ENCODE data around the gene HCFC1.
A peak's percentile ranks its signal among the peaks of the same experiment; 100 is the strongest.

The HCFC1 gene

DNA sequence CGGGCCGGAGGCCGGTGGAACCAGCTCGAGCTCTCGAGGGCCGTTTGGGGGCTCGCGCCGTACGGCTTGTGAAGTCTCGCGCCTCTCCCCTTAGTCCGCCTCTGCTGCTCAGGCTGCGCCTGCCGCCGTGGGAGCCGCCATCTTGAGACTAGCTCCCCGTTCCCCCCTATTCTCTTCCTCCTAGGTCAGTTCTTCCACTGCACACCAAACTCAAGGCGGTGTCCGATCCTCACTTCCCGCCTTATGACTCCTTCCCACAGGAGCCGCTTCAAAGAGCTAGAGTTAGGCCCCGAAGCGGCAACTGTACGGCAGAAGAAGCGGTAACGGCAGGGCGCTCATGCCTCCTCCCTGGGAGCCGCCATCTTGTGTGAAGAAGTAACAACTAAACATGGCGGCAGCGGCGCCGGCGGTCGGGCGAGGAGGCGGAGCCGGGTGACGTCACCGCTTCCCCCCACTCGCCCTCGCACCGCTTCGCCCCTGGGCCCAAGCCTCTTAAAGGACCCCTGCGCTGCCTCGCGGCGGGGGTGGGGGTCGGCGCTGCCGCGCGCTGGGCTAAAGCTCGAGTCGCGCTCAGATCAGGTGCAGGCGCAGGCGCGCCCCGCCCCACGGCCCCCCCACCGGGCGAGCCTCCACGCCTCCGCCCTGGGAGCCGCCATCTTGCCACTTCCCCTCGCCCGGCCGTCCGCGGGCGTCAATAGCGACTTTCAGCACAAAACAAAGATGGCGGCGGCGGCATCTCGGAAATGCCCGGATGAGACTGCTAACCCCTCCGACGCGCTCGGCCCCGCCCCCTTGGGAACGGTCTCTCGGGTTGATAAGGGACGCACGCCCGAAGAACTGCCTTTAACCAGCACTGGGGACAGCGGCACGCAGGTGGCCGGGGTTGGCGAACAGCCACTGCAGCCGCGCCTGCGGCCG is at the start of gene HCFC1:
HCFC1 (minus strand) TSS at position 369 of the 918 bp plus-strand sequence. CDS start 978 bp downstream, outside the sequence.
- DNase-seq (ENCODE audit: insufficient read length, low spot score) (peak; percentile 59), FAIRE-seq (no peak)

DNA sequence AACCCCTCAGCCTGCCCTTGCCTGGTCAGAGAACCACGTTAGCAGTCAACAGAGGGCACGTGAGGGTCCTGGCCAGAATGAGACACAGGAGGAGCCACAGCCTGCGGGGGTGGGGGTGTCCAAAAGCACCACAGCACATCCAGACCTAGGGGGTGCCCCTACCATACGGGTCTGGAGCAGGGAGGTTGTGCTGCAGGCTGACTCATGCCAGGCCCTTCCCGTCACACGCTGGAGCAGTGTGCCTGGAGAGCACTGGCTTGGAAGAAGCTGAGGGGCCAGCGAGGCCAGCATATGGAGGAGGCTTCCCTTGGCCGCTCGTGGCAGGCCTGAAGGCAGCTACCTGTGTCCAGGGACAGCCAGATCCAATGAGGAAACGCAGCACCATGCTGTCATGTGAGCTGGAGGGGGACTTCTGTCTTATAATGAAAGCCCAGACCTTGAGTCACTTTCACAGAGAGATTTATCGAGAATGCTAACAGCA is 49.6 kb upstream of the HCFC1 start:
- no peak for FAIRE-seq
- DNase-seq (ENCODE audit: insufficient read length, low spot score), result no peak

DNA sequence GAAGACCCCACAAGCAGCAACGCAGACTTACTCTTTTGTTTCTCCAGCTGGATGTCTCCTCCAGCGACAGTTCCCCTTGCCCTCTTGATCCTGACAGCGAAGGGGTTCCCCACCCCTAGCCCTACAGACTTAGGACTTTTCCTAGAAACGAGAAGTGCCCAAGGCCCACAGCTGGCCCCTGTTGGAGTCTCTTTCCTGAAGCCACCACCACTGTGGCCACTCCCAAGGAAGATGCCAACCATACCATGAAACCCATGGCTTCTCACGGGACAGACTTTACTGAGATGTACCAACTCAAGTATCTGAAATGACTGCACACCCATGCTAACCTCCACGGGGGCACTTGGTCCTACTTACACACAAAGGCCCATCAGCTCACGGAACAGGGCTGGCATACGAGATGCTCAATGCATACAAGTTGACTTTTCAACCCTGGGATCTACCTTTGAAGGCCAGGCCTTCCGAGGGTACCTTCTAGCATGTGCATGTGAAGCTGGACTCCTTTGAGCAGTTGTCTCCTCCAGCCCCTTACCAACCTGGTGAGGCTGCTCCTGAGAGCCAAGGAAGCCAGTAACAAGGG is 49.0 kb upstream of the HCFC1 start:
- FAIRE-seq, result no peak

DNA sequence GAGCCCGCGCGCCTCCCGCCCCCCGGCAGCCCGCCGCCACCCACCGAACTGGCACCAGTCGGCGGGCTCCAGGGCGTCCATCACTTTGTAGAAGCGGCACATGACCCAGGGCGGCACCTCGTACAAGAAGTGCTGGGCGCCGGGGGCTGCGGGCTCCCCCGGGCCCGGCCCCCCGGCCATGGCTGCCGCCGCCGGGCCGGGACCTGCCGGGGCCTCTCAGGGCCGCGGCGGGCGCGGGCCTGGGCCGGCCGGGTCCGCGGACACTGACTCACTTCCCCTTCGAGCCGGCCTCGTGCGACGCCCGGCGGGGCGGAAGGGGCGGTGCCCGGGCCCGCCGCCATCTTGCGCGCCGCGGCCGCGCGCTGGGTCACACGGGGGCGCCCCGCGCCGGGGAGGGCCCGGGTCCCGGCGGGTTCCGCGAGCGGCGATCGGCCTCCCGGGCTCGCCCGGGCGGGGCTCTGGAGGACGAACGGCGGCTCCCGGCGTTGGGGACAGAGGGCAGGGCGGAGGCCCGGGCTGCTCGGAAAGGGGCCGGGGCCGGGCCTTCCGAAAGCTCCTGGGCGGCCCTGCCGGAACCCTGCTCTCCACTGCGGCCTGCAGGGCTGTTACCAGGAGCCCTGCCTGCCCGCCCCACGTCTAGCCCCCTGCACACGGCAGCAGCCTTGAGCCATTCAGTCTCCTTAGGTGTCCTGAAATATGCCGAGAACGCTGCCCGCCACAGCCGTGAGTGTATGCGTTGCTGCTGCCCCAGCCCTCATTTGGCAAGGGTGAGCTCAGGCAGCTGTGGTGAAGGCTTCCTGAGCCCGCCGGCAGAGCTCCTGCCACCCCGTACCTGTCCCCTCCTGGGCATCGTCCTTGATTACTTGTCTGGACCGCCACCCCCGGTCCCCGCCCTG is 48.3 kb upstream of the HCFC1 start, which contains the start of gene IRAK1:
IRAK1 (minus strand) TSS at position 270 of the 896 bp plus-strand sequence; CDS start at position 180, 90 bp downstream.
- FAIRE-seq, result no peak

More for the DNA sequence above, 49.0 kb upstream of the HCFC1 start:
- DNase-seq (ENCODE audit: insufficient read length, low spot score), result no peak

DNA sequence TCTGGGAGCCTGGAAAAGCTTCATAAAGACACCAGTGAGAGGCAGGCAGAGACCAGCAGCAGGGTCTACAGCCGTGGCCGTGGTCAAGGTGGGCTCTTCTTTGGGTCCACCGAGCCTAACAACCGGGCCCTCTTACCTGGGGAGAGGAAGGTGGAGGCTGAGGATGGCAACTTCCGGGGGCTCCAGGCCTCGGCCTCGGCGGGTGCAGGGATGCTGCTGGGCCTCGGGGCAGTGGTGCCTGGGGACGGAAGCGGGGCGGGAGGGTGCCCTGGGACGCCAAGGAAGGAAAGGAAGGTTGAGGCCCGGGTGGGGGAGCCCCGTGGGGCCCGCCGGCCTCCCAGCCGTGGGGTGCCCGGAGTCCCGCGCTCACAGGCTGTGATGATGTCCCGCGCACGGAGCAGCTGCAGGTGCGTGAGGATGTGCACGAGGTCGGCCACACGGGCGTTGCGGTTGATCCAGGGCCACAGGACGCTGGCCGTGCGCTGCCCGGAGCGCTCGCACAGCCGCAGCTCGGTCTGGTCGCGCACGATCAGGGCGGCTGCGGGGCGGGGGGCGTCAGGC is 47.5 kb upstream of the HCFC1 start:
- FAIRE-seq, result no peak

More for the DNA sequence above, 48.3 kb upstream of the HCFC1 start, which contains the start of gene IRAK1:
- peak; percentile 46 for DNase-seq (ENCODE audit: insufficient read length, low spot score)

DNA sequence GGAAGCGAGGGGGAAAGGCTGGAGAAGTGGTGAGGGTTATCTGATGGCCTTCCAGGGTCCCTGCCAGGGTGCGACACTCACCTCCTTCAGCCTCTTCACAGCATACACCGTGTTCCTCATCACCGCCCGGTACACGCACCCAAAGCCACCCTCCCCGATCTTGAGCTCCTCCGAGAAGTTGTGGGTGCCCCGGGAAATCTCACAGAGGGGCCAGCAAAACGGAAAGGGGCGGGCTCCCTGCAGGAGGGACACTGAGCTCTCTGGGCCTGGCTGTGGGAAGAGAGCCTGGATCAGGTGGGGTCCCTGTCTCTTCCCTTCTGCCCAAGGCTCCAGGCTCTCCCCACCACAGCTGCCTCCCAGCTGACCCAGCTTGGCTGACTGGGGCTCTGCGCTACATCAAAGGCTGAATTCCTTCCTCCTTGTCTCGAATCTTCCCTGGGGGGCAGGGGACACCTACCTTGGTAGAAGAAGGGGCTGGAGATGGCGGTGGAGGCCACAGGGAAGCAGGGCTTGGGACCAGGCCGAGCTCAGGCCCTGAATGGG is 47.0 kb upstream of the HCFC1 start:
- DNase-seq (ENCODE audit: insufficient read length, low spot score) (no peak), FAIRE-seq (no peak)

More for the DNA sequence above, 47.5 kb upstream of the HCFC1 start:
- no peak for DNase-seq (ENCODE audit: insufficient read length, low spot score)

DNA sequence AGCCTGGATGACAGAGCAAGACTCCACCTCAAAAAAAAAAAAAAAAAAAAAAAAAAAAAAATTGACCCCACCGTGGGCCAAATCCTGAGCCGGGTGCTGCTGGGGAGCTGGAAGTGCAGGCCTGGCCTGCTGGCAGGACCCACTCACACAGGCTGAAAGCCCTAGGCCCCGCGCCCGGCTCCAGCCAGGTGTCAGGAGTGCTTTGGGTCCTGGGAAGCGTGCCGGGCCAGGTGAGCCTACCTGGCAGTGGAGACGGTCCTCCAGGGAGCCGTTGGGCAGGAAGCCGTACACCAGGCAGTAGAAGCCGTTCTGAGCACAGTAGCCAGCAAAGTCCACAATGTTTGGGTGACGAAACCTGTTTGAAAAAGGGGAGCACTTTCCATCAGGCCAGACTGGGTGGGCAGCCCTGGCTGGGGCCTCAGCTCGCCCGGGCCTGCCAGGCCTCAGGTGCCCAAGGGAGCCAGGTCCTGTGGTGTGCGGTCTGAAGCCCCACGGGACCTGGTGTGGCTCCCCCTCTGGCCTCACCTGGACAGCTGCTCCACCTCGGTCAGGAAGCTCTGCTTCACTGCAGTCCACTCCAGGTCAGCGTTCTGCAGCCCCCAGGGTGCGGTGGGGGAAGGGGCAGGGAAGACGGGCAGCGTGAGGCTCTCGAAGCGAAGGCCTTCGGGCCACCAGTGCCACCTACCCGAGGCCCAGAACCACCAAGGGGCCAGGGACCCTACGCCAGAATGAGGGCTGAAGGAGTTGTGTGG is 46.3 kb upstream of the HCFC1 start:
- no peak for FAIRE-seq
- no peak for DNase-seq (ENCODE audit: insufficient read length, low spot score)

DNA sequence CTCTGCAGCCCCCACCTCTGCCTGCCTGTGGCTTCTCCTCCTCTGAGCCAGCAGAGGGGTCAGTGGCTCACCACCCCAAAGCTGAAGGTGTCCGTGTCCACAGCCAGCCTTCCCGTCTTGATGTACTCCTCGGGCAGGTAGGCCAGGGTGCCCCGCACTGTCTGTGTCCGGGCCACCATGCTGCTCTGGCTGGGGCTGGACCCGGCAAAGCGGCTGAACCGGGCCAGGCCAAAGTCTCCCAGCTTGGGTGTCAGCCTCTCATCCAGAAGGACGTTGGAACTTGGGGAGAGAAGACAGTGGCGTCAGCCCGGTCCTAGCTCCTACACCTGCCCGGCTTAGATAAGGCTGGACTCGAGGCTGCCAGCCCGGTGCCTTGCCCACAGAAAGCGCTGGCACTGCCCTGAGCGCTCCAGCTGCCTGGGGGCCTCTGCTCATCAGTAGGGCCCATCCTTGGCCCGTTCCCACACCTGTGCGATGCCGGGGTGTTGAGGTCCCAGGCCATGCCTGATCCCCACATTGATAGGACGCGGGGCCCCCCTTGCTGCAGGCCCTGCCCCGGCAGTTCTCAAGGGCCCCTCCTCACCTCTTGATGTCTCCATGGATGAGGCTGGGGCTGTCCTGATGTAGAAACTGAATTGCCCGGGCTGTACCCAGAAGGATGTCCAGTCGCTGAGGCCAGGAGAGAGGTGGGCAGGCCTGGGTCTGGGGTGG is 44.9 kb upstream of the HCFC1 start:
- FAIRE-seq, result no peak

DNA sequence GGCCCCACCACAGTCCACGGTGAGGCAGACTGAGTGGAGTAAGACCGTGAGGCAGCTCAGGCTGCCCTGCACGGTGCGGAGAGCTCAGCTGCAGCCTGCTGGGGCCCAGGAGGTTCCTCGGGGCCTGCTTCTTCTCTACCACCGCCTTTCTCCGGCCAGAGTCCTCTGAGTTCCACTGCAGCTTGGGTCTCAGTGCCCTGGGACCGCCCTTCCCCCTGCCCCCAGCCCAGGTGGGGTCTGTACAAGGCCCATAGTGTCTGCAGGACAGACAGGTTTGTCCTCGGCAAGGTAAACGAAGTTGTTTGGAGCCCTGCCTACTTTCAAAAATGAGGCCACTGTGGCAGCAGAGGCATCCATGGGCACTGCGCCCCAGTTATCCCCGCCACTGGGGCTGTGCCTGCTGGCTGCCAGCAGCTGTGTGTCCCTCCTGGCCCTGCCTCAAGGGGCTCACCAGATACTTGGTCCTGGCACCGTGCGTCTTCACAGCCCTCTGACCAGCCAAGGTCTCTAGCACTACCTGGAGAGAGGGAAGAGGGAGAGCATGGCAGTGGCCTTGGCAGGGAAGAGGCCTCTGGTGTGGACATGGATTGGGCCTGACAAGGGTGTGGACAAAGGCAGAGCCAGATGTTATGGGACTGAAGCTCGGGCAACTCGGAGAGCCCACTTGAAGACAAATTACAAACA is 44.1 kb upstream of the HCFC1 start:
- no peak for DNase-seq (ENCODE audit: insufficient read length, low spot score)
- FAIRE-seq, result no peak

More for the DNA sequence above, 44.9 kb upstream of the HCFC1 start:
- no peak for DNase-seq (ENCODE audit: insufficient read length, low spot score)

DNA sequence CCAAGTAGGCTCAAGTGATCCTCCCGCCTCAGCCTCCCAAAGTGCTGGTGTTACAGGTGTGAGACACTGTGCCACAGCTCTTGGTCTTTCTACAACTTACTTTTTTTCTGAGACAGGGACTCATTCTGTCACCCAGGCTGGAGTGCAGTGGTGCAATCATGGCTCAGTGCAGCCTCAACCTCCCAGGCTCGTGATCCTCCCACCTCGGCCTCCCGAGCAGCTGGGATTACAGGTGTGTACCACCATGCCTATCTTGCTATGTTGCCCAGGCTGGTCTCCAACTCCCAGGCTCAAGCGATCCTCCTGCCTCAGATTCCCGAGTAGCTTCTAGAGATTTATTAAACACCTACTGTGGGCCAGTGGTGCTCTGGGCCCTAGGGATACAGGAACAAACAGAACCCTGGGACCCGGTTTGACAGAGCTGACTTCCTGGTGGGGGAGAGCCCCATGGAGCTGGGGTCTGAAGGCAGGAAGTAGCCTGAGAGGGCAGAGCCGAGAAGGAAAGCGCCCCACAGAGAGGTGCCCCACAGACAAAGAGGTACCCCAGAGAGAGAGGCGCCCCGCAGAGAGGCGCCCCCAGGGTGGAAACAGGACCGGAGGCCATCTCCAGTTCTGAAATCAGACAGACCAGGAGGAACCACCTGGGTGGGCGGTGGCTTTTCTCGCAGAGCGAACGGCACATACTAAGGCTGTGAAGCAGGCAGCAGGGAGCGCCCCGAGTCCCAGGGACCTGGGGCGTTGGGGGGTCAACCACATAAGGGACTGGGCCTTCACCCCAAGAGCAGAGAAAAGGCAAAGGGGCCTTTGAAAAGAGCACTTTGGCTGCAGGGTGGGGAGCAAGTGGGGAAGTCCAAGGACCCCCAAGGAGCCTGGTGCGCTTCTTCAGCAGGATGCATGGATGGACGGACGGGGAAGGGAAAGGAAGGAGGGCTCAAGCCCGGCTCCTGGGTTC is 43.1 kb upstream of the HCFC1 start:
- no peak for FAIRE-seq
- DNase-seq (ENCODE audit: insufficient read length, low spot score), result no peak

DNA sequence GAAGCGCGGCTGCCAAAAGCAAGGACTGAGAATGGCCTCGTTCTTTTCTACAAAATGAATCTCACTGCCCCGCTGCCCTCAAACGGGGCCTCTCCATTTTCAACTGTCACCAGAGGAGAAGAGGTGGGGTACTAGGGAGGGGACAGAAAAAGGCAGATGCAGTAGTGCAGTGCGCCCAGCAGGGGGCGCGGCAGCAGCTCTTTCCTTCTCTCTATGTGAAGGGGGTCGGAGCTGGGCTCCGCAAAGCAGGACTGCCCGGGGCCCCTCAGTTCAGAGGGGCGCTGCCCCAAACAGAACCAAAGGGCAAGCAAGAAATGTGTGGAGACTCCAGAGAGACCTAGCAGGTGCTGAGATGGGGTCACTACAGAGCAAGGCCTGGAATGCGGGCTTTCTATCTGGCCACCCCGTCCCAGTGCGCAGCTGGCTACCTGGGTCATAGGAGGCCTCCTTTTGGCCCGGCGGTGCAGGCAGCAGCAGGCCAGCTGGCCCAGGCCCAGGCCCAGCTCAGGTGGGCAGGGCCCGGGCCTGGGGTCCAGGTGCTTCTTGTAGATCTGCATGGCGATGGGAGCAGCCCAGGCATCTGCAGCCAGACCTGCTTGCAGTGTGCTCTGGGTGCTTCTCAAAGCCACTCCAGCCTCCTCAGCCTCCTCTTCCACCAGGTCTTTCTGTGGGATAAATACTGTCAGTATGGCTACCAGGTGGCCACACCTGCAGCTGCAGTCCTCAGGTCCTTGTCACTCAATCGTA is 42.2 kb upstream of the HCFC1 start:
- DNase-seq (ENCODE audit: insufficient read length, low spot score) (peak; percentile 34), FAIRE-seq (no peak)

DNA sequence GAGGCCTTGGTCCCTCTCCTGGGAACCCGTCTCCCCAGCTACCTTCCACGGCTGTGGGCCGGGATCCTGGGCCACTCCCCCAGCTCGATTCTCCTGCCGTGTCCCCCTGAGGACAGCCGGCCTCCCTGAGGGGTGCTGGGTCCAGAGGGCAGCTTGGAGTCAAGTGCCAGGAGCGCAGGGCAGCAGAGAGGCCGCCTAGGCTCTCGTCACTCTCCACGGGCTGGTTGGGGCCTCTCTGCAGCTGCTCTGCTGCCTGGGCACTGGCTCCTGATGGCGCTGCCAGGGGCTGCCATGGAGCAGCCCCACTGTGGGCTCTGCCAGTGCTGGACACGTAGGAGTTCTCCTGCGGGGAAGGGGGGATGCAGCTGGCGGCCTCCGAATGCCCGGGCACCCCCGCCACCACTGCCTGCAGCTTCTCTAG is 41.4 kb upstream of the HCFC1 start:
- DNase-seq (ENCODE audit: insufficient read length, low spot score) (no peak), FAIRE-seq (no peak)

DNA sequence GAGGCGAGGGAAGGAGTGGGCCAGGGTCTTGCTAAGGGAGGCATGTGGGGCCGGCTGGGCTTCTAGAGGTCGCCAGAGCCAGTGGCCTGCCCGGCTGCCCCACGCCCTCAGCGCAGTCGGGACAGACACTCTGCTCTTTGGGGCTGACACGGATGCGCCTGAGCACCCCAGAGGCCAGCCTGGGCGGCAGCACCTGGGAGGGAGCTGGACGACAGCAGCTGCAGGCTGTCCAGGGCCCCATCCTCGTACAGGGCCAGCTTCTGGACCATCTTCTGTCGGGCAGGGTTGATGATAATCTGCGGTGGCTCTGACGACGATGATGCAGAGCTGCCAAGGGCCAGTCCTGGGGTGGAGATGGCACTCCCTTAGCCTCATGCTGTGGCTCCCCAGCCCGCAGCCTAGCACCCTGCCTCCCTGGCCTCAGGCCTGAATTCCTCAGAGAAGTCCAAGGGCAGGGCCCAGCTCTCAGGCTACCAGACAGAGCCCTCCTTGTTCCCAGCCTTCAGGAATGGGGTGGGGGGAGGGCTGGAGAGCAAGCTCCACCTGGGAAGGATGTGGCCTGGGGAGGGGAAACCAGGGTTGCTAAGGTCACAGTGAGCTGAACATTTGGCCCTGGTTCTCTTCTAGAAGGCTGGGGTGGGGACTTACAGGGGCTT is 40.8 kb upstream of the HCFC1 start:
- no peak for DNase-seq (ENCODE audit: insufficient read length, low spot score)
- FAIRE-seq, result no peak

DNA sequence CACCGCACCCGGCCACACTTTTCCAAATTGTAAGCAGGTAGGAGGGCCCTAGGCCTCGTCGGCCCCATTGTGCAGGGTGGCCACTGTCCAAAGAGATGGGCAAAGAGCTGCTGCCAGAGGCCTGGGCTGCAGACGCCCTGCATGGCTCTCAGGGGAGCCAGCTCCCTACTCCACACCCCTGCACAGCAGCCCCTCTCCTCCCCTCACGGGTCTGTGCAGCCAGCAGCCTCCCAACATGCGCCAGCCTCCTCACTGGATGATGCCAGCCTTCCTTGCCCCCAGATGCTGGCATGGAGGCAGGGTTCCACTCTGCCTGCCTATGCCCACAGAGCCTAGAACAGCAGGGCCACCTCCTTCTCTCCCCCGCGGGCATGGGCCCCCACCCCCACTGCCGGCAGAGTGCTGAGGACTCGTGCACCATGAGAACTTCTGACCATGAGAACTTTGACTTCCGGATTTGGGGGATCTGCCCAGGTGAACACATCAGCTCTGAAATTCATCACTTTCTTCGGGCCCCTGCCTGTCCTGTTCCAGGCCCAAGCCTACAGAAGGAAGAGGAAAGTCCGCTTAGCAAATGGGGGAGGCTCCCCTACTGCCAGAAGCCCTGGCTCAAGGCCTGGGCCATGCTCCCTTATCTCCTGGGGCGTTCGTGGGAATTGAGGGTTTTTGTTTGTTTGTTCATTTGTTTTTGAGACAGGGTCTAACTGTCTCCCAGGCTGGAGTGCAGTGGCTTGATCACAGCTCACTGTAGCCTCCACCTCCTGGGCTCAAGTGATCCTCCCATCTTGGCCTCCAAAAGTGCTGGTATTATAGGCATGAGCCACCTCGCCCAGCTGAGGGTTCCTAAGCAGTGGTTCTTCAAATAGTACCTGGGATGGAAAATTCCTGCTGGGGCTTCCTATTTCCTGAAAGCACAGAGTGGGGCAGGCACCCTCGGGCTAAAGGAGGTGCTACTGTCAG is 40.0 kb upstream of the HCFC1 start:
- no peak for DNase-seq (ENCODE audit: insufficient read length, low spot score)
- FAIRE-seq, result no peak
